Activated CD8-positive, alpha-beta memory T cell treated with anti-CD3 and anti-CD28 coated beads for 1 hour (primary cell): Measurements from ENCODE around the gene LYSMD3.
"Not testable (repeated sequence)": the region's sequence is repeated elsewhere in the genome, so short reads cannot be mapped to it uniquely, and the experiment has no call there.

Source experiments
- DNase-seq, 2 donors: peaks; one replicate each; pipeline ENCODE4 v3.0.0-alpha.2; 2020; ENCODE audit warnings: low read depth in 1 of 2; ENCODE audit errors: extremely low read depth in 1 of 2

LYSMD3 gene

DNA sequence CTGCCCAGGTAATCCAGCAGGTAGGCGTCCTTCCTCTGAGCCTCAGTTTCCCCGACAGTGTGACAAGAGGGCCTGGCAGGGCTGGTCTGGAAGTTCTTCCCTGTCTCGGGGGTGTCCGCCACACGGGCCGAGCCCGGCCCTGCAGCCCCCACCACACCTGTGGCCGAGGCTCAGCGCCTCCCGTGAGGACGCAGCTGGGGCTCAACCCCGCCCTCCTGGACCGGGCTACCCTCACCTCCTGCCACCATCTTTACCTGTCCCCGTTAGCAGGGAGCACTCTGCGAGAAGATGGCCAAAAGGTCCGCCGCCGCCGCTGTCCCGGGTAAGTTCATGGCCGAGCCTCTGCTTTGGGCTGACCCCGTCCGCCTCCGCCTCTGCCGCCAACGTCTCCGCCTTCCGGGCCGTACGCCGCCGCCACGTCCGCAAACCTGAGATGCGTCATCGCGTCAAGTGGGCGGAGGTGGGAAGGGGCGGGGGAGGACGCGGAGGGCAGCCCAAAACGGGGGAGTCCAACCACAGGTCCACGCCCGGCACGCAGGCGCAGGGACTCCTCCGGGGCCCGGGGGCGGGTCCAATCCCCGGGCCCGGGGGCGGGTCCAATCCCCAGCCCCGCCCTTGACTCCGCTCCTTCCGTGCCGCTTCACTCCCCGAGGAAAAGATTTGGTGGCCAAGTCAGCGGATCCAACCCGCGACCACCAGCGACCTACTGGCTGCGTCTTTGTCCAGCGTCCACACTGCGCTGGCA lies at the start of gene LYSMD3:
Gene LYSMD3 (minus strand): TSS at position 391 of the 745 bp plus-strand sequence. CDS start 4,295 bp downstream, outside the sequence.
- DNase-seq: peak; percentile 88 to 98

DNA sequence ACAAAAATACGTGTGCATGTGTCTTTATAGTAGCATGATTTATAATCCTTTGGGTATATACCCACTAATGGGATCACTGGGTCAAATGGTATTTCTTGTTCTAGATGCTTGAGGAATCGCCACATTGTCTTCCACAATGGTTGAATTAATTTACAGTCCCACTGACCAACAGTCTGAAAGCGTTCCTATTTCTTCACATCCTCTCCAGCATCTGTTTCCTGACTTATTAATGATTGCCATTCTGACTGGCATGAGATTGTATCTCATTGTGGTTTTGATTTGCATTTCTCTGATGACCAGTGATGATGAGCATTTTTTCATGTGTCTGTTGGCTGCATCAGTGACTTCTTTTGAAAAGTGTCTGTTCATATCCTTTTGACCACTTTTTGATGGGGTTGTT lies 47.2 kb upstream of the LYSMD3 start:
- not testable (repeated sequence) for DNase-seq

DNA sequence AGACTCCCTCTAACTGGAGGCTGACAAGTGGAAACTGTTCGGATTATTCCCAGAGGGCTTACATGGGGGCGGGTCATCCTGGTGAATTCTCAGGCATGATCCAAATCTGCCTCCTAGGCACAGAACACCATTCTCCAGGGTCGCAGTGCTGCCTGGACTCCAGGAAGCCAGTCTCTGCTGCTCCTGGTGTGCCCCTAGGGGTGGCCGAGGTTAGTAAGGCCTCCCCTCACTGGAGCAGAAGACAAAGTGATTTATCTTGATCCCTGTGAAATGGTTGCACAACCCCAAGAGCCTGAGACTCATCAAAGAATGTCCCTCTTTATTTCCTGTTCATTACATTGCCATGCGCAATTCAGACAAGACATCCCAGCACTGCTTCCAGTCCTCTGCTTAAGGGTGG lies 46.3 kb upstream of the LYSMD3 start:
- no peak for DNase-seq

DNA sequence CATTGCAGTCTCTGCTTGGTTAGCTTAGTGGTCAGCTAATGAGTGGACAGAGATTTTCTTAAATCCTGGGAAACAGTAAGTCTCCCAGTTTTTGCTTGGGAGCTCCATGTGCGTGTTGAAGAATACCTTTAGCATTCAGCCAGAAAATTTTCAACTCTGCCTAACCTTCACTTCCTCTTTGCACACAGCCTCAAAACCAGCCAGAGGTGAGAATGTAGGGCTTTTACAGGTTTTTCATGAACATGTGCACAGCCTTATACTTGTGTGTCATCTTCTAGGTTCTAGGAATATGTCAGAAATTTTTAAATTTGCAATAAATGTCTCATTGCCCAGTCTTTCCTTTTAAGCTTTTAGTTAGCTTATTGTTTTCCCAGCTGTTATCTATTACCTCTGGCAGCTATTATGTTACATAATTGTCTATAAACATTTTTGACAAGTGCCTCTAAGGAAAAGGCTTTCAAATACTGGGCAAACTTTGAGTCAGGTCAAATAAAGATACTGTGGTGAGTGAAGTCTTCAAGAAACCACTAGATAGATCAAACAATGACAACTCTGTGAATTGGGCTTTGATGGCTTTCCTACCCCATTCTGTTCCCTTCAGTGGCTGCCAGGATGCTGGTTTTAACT lies 41.9 kb upstream of the LYSMD3 start:
- no peak for DNase-seq

- DNase-seq: no peak
Measured at GRCh38 chr5:90570034-90570433, 40.6 kb upstream of the LYSMD3 start.

GRCh38 chr5:90569084-90569483 lies 39.7 kb upstream of the LYSMD3 start:
- DNase-seq: no peak

GRCh38 chr5:90565491-90565890 lies 36.1 kb upstream of the LYSMD3 start:
- DNase-seq: no peak

- DNase-seq: no peak
Measured at GRCh38 chr5:90563108-90563507, 33.7 kb upstream of the LYSMD3 start.

DNA sequence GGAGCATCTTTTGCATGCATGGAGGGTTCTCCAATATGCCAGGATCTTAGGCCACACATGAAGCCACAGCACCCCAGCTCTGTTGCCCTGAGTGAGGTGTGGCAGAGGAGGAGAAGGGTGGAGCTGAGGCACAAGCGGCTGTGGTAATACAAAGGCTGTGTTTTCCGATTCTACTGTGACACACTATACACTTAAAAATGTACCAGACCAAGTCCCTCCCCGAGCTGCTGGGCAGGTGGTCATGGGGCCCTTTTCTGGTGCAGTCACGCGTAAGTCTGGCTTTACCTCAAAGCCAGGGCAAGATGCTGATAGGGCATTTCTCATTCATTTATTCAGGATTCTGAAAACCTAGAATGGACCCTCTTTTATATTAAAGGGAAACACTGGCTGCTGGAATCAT lies 33.0 kb upstream of the LYSMD3 start:
- DNase-seq: no peak

- DNase-seq: no peak
Measured at GRCh38 chr5:90561766-90562165, 32.4 kb upstream of the LYSMD3 start.

DNA sequence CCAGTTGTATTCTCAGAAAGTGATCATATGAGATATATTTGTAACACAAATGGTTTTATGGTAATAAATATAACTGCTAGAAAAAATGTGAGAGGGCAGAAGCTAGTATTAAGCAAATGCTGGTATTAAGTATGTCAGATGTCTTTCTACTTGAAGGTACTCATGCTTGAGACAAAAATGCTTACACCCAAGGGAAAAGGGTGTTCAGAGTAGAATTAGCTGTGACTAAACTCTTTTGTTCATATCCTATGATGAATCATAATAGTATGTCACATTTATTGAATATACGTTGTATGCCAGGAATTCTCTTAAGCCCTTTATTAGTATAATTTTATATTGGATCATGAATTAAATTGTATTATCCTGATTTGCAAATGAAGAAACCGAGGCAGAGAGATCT lies 31.4 kb upstream of the LYSMD3 start:
- DNase-seq: no peak

DNA sequence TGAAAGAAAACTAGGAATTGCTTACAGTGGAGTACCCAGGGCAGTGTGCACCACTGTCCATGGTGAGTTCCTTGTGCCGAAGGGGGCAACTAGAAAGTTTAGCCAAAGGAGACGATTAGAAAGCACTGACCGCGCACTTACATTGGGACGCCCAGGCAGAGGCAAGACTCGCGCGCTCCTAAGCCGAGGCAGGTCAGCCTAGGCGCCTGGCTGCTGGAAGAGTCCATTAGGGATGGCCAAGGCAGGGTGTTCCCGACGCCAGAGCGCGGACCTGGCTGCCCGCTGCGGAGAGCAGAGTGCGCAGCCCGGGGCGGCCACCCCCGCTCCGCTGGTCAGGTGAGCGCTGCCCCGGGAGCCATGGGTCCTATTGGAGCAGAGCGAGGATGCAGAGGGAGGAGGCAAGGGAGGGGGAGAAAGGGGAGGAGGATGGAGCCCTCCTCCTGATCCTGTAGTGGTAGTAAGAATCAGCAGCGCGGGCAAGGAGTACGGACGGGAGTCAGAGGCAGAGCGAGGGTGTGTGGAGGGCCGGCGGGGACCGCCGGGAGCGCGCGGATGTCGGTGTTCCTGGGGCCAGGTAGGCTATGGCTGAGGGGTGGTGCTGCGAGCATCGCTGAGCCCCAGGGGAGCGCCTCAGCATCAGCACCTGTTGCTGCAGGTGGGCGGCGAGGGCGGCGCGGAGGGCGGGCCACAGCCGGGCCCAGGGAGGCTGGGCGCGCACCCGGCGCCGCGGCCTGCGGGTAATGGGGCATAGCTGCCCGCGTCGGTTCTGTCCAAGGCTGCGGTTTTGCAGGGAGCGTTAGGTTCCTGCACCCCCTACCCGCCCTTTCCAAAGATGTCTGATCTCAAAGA lies 29.2 kb upstream of the LYSMD3 start, which contains the start of gene ADGRV1:
Gene ADGRV1 (plus strand): TSS at position 454 of the 849 bp plus-strand sequence. CDS start 99 bp downstream, at position 553.
- no peak for DNase-seq

DNA sequence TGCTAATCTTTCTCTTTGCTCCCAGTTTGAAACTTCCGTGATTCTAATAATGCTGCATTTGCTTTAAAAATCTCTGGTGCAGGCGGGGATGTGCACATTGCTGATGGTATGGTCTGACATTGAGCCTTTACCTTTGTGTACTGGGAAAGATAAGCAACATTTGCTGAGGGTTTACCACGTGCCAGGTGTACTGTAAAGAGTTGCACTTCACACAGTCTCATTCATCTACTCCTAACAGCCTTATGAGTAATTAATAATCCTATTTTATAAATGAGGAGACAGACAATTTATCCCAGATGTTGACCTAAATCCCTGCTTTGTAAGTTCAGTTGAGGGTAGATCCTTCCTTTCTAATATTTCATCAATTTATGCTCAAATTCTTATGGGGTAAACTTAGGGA lies 28.5 kb upstream of the LYSMD3 start:
- no peak for DNase-seq

- DNase-seq: no peak
Measured at GRCh38 chr5:90557391-90557790, 28.0 kb upstream of the LYSMD3 start.

- DNase-seq: no peak
Measured at GRCh38 chr5:90555666-90556065, 26.3 kb upstream of the LYSMD3 start.

- no peak for DNase-seq
Measured at GRCh38 chr5:90554358-90555006, 25.1 kb upstream of the LYSMD3 start.

DNA sequence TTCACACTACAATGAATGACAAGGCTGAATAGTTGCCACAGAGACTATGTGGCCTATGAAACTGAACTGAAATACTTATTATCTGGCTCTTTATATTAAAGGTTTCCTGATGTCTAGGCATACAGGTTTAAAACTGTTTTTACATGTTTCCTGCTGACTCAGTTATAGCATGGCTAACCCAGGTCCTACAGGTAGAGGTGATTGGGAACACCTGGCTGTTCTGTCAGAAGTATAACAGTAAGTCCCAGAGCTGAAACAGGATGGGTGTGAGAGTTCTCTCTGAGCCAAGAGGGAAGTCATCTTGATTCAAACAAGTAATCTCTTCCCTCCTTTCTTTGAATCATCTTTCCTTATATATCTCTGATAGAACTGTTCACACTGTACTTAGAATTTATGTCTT lies 24.3 kb upstream of the LYSMD3 start:
- no peak for DNase-seq

DNA sequence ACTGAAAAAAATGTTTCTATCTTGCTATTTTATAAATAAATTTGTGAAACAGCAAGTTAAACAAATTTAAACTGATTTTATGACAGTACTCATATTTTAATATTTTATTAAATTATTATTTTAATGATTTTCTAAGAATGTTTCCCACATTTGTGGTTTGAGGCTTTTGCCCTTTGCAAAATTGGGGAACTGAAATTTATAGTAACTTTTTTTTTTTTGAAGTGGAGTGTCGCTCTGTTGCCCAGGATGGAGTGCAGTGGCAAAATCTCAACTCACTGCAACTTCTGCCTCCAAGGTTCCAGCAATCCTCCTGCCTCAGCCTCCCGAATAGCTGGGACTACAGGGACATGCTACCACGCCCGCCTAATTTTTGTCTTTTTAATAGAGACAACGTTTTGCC lies 22.0 kb upstream of the LYSMD3 start:
- DNase-seq: no peak

GRCh38 chr5:90550963-90551362 lies 21.6 kb upstream of the LYSMD3 start:
- DNase-seq: no peak

GRCh38 chr5:90549729-90550275 lies 20.4 kb upstream of the LYSMD3 start:
- no peak for DNase-seq

DNA sequence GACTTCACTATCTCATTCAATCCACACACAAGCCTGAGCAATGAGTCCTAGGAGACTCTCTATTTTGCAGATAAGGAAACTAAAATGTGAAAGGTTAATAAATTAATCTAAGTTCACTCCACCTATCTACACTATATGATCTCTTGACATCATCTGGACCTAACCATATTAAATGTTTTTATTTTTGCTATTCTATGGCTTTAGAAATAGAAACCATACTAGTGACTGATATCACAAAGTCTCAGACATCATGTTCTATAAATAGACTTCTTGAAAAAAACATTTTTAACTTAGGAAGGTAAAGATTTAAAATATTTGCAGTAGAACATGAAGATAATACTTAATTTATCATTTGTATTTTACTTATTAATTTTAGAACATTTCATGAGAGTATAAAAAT lies 19.8 kb upstream of the LYSMD3 start:
- DNase-seq: no peak
